PC-9 (cell line): Measurements from ENCODE around the gene SIPA1L3.

Source experiments
- CTCF ChIP-seq: fragments of 200-600 bp; sonication (generic); conservative IDR thresholded peaks from 2 replicates; pipeline ENCODE4 v1.6.1; 2017; ENCODE audit warnings: mixed run types, antibody characterized with exemption, mild to moderate bottlenecking, moderate library complexity
- EZH2 ChIP-seq: fragments of 200-600 bp; sonication (generic); IDR thresholded peaks from 2 replicates; pipeline ENCODE4 v1.8.0; 2017; ENCODE audit warnings: antibody characterized with exemption, low read depth

GRCh38 chr19:38201731-38202130 is 294.7 kb downstream of the SIPA1L3 start:
- TF ChIP-seq CTCF (no peak), EZH2 (no peak)
